GM12875 (cell line): Measurements from ENCODE around the gene CAMLG.

Experiments
- H3K4me3 ChIP-seq: one replicate; pipeline ENCODE4 v1.5.1; 2011; ENCODE audit warnings: low read depth, low read length, control low read depth
- TF ChIP-seq, protein P1 (sequence below): IDR thresholded peaks from 2 replicates; pipeline ENCODE4 v1.5.1; 2011; ENCODE audit warnings: low read depth, mild to moderate bottlenecking, control low read depth, inconsistent platforms, low read length, moderate library complexity, borderline replicate concordance; ENCODE audit not compliant: insufficient read depth

CAMLG gene

DNA sequence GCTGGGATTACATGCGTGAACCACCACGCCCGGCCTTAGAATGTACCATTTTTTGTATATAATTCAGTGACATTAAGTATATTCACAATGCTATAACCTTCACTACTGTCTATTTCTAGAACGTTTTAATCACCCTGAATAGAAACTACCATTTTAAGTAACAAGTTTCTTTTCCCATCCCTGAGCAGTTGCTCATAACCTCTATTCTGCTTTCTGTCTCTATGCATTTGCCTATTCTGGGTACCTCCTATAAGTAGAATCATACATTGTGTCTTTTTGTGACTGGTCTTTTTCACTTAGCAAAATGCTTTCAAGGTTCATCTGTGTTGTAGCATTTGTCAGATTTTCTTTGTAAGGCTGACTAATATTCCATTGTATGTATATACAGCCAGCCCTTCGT, 60.1 kb downstream of the CAMLG start:
- TF ChIP-seq, protein P1, sequence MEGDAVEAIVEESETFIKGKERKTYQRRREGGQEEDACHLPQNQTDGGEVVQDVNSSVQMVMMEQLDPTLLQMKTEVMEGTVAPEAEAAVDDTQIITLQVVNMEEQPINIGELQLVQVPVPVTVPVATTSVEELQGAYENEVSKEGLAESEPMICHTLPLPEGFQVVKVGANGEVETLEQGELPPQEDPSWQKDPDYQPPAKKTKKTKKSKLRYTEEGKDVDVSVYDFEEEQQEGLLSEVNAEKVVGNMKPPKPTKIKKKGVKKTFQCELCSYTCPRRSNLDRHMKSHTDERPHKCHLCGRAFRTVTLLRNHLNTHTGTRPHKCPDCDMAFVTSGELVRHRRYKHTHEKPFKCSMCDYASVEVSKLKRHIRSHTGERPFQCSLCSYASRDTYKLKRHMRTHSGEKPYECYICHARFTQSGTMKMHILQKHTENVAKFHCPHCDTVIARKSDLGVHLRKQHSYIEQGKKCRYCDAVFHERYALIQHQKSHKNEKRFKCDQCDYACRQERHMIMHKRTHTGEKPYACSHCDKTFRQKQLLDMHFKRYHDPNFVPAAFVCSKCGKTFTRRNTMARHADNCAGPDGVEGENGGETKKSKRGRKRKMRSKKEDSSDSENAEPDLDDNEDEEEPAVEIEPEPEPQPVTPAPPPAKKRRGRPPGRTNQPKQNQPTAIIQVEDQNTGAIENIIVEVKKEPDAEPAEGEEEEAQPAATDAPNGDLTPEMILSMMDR = no peak
- H3K4me3 ChIP-seq = no peak overlapping the region
